RCC 7860 (cell line): Measurements from ENCODE around the gene FBLN1.
"Not testable (repeated sequence)": the region's sequence is repeated elsewhere in the genome, so short reads cannot be mapped to it uniquely, and the experiment has no call there.

ENCODE experiments used
- DNase-seq: peaks from one replicate; pipeline ENCODE4 v3.0.0-alpha.2; 2015; ENCODE audit warnings: low spot score
- FAIRE-seq: peaks from 2 replicates; lab custom pipeline; 2012; peaks lifted over from hg19 to GRCh38; lab: Jason Lieb, UNC

The FBLN1 gene

DNA sequence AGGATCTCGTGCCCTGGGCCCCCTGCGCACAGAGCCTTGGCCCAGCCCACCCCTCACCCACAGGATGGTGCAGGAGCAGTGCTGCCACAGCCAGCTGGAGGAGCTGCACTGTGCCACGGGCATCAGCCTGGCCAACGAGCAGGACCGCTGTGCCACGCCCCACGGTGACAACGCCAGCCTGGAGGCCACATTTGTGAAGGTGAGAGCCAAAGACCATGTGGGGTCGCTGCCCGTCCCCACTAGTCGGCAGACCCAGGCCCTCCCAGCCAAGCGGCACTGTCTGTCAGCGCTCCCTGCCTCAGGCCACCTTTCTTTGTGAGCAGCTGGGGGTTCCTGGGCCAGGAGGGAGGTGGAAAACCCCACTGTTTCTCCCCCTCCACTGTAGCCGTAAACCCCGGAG, 22.8 kb downstream of the FBLN1 start:
- FAIRE-seq (no peak), DNase-seq (no peak)

DNA sequence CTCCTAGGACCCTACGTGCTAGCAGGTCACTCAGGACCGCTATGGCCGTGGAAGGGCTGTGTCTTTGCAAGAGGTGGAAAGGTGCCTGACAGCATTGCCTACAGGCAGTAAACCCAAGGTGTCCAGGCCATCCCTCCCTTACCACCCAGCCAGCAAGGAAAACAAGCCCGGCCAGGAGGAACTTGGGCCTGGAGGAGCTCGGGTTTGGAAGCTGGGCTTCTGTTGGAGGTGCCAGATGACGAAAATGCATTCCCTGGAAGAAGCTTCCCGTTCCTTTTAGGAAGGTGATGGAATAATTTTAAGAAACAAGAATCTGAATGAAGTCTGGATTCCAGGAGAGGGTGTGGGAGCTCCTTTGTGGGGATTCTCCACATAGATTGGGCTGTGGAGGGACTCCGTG, 23.6 kb downstream of the FBLN1 start:
- no peak for DNase-seq
- FAIRE-seq: no peak

DNA sequence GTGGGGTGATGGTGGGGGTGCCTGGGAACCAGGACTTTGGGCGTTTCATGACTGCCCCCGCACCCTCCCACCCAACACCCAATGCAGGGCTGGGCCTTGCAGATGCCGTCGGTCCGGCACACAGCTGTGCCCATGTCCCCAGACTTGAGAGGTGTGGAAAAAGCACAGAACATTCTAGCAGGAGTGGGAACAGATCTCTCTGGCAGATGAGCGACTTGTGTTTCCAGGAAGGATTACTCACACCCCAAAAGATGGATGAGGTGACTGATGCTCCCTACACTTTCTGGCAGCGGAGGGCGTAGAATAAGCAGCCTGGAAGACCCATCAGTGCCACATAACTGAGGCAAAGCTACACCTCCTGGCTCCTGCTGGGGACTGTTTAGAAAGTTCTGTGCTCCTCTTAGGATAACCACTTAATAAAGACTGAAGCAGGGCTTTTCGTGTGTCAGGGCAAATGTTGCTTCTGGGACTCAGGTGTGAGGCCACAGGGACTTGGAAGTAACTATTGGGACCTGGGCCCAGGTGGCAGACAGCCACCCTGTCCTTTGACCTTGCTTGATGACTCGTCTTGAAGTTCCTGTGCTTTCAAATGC, 24.2 kb downstream of the FBLN1 start:
- FAIRE-seq (no peak), DNase-seq (no peak)

GRCh38 chr22:45527456-45527855, 24.8 kb downstream of the FBLN1 start:
- DNase-seq (no peak), FAIRE-seq (no peak)

DNA sequence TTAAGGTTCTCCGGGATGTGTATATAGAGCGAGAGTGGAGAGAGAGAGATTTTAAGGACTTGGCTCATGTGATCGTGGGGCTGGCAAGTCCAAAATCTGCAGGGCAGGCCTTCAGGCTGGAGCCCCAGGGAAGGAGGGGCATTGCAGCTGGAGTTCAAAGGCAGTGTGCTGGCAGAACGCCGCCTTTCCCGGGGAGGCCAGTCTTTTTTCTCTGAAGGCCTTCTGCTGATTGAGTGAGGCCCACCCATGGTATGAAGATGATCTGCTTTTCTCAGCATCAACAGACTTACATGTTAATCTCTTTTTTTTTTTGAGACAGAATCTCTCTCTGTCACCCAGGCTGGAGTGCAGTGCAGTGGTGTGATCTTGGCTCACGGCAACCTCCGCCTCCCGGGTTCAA, 25.4 kb downstream of the FBLN1 start:
- DNase-seq (no peak), FAIRE-seq (no peak)

DNA sequence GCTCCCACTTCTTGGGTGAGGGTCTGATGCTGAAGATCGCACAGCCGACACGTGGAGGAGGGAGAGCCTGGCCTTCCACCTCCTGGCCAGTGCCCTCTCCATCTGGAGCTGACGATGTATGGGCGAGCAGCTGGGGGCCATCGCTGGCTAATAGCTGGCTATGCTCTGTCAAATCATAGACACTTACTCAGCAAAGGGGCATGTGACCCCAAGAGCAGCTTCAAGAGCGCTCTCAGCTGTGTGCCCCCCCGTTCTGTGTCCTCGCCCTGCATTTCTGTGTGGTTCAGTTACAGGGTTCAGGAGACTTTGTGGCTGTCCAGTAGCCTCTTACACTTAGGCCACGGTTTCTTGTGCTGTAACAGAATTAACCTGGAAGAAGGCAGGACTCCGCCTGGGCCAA, 26.4 kb downstream of the FBLN1 start:
- FAIRE-seq (no peak), DNase-seq (no peak)

GRCh38 chr22:45529971-45530575, 27.4 kb downstream of the FBLN1 start:
- DNase-seq: no peak
- FAIRE-seq: no peak

GRCh38 chr22:45531441-45532234, 29.0 kb downstream of the FBLN1 start:
- FAIRE-seq (no peak), DNase-seq (no peak)

- no peak for FAIRE-seq
- DNase-seq: no peak
Observed at GRCh38 chr22:45532235-45532631, 29.6 kb downstream of the FBLN1 start.

DNA sequence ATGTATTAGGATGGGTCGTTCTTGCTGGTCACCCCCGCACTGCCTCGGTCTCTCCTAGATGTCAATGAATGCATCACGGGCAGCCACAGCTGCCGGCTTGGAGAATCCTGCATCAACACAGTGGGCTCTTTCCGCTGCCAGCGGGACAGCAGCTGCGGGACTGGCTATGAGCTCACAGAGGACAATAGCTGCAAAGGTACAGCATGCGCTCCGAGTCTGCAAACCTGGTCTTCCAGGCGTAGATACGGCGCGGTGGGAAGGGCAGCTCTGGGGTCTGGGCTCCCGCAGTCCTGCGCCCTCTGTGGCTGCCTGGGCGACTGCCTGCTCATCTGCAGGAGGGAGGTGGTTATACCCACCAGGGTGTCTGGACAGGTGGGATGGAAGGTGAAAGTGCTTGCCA, 31.0 kb downstream of the FBLN1 start:
- no peak for DNase-seq
- FAIRE-seq: no peak

DNA sequence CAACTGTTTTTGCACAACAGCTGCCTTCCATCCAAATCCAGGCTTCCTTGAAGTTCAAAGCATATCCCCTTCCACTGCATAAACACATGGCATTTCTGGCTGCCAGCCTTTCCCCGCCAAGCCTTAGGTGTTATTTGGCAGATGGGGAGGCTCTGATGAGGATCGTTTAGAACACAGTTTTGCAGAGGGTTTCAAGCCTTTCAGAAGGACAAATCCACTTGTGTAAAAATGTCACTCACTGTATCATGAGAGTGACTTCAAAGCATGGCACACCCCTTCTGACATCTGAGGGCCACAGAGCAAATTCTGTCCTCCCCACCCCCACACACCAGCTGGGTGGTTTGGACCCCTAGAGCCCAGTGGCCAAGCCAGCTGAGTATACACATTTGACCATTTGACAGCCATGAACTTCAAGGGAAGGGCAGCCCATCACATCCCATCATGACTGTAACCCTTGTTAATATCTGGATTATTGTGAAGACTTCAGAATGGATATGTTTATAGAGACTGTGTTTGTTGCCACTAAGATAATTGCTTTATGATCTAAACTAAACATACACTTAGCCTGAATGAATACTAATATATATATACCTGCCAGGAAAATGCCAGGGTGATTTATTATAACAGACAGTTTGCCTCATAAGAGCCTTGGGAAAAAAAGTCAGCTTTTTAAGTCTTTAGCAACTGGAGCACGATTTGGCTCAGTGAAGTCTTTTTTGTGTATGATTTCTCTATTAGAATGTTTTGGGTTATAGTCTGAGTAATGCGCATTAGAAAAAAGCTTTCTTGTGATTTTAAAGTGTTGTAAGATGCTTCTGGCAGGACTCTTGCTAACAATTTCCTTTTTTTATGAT, 31.9 kb downstream of the FBLN1 start:
- FAIRE-seq: no peak
- no peak for DNase-seq

DNA sequence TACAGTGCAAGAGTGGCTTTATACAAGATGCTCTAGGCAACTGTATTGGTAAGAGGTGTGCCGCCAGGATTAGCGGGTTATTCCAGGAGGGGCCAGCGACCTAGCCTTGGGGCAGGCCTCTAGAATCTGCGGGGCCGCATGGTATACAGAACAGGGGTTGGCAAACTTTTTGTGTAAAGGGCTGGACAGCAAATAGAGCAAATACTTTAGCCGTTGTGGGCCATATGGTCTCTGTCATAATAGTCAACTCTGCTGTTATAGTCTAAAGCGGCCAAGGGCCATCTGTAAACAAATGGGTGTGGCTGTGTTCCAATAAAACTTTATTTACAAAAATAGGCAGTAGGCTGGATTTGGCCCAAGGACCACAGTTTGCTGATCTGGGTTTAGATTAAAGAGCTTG, 32.6 kb downstream of the FBLN1 start:
- no peak for FAIRE-seq
- DNase-seq: no peak

- not testable (repeated sequence) for DNase-seq, FAIRE-seq
Observed at GRCh38 chr22:45535835-45536234, 33.2 kb downstream of the FBLN1 start.

- DNase-seq (no peak), FAIRE-seq (no peak)
Observed at GRCh38 chr22:45537734-45538181, 35.1 kb downstream of the FBLN1 start.

GRCh38 chr22:45538281-45538680, 35.6 kb downstream of the FBLN1 start:
- FAIRE-seq (no peak), DNase-seq (no peak)

DNA sequence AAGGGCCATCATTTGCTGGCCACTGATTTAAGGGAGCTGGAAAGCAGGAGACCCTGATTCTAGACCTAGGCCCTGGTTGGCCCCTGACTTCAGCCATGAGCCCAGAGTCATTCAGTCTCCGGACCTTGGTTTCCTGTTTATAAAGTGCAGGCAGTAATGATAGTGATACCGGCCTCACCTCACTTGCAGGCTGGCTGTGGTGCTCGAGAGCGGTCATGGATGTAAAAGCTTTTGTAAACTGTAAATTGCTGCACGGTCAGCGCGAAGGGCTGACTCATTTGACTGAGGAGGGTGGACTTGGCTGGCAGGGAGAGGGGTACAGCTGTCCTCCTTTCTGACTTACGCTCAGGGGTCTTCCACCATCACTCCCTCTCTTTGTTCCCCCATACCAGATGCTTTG, 37.4 kb downstream of the FBLN1 start:
- FAIRE-seq (no peak), DNase-seq (no peak)

DNA sequence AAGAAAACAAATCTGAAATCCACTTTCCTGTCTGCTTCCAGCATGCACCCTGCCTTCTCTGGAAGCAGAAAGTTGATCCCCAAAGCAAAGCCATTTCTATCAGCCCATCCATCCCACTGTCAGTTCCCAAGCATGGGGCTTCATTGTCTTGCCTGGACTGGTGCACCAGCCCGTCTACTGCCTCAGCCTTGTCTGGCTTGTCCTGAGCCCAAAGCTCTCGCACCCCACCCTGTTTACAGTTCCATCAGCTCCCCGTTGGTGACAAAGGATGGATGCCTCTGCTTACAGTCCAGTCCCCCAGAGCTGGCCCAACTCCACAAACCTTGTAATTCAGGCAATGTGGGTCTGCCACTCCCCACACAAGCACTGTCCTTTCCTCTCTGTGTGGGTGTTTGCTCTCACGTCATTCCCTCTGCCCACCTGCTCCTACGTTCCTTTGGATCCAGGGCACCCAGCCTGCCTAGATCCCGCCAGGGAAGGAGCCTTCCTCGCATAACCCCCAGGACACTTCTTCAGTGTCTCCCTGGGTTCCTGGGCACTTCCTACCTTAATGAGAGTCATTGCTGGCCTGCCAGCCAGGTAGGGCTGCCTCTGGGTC, 38.8 kb downstream of the FBLN1 start:
- no peak for DNase-seq
- FAIRE-seq: no peak

DNA sequence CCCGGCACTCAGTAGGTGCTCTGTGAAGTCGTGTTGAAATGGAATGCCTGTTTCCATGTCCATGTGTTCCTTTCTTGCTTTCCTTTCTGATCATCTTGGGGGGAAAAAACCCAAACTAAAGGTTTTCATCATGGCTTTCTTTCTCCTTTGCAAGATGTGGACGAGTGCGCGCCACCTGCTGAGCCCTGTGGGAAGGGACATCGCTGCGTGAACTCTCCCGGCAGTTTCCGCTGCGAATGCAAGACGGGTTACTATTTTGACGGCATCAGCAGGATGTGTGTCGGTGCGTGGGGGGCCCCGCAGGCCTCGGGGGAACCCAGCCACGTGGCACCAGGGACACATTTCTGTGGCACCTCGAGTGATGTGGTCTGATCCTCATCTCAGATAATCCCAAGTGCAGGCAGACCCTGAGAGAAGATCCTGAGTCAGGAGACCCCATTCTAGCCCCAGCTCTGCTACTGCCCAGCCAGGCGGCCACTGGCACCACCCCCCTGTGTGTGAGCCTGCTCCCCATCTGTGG, 39.4 kb downstream of the FBLN1 start:
- DNase-seq (no peak), FAIRE-seq (no peak)

GRCh38 chr22:45542736-45543135, 40.1 kb downstream of the FBLN1 start:
- not testable (repeated sequence) for DNase-seq

DNA sequence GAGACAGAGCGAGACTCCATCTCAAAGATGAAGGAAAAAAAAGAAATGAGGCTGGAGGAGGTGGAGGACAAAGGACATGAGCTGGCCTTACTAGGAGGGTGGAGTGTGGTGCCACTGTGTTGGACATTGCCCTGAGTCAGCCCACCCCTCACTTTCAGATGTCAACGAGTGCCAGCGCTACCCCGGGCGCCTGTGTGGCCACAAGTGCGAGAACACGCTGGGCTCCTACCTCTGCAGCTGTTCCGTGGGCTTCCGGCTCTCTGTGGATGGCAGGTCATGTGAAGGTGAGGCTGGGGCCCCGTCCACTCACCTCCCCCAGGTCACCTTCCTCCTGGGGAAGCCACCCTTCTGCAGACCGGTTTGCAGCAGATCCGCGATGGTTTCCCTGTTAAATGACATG, 40.6 kb downstream of the FBLN1 start:
- no peak for DNase-seq
- FAIRE-seq: no peak

More at GRCh38 chr22:45542736-45543135, 40.1 kb downstream of the FBLN1 start:
- not testable (repeated sequence) for FAIRE-seq
